HUES64 (cell line): ENCODE results near the gene ENPEP.
"Not testable (repeated sequence)": the region's sequence is repeated elsewhere in the genome, so short reads cannot be mapped to it uniquely, and the experiment has no call there.

Source experiments
- H3K27ac ChIP-seq: 2 replicates; pipeline ENCODE4 v1.7.0; 2013; ENCODE audit warnings: low read depth, low read length, inconsistent platforms
- H3K27me3 ChIP-seq: 2 replicates; pipeline ENCODE4 v1.6.1; 2013; ENCODE audit warnings: mild to moderate bottlenecking, low read length; ENCODE audit not compliant: insufficient read depth
- H3K36me3 ChIP-seq: 2 replicates; pipeline ENCODE4 v1.6.1; 2013; ENCODE audit warnings: mild to moderate bottlenecking, low read length; ENCODE audit not compliant: insufficient read depth
- H3K4me1 ChIP-seq: 2 replicates; pipeline ENCODE4 v1.6.1; 2013; ENCODE audit warnings: mild to moderate bottlenecking, low read length, moderate library complexity; ENCODE audit not compliant: insufficient read depth
- H3K4me3 ChIP-seq: 2 replicates; pipeline ENCODE4 v1.5.1; 2013; ENCODE audit warnings: mild to moderate bottlenecking, low read length, moderate library complexity
- H3K9ac ChIP-seq: 2 replicates; pipeline ENCODE4 v1.6.1; 2013; ENCODE audit warnings: mild to moderate bottlenecking, low read depth, low read length
- H3K9me3 ChIP-seq: 2 replicates; pipeline ENCODE4 v1.6.1; 2013; ENCODE audit warnings: low read depth, low read length; ENCODE audit not compliant: insufficient read depth
- WGBS: fragments of 150-250, 120-280 bp; methylation state at CpG from one replicate; pipeline ENCODE4 v1.1.7; 2013; ENCODE audit warnings: missing lambda C conversion rate; 5-methylcytosine and 5-hydroxymethylcytosine counted together

Gene ENPEP

GRCh38 chr4:110460074-110460746, 15.7 kb upstream of the ENPEP start:
- Histone ChIP-seq H3K27ac (no peak overlapping the region), H3K27me3 (no peaks in the 10 kb centered on the region), H3K9me3 (no peaks in the 10 kb centered on the region), H3K4me1 (no peaks in the 10 kb centered on the region), H3K9ac (no peak overlapping the region), H3K36me3 (no peaks in the 10 kb centered on the region), H3K4me3 (no peak overlapping the region)
- 97% methylated on average over 2 of the region's 5 CpGs for WGBS

GRCh38 chr4:110467400-110467799, 8.6 kb upstream of the ENPEP start:
- no peak overlapping the region for H3K4me3 ChIP-seq
- peaks cover 5% of the 10 kb centered on the region; the same call in 1 of the 2 replicates for H3K9me3 ChIP-seq
- H3K36me3 ChIP-seq = no peaks in the 10 kb centered on the region
- no peaks in the 10 kb centered on the region for H3K27me3 ChIP-seq
- 0 out of 2 replicates have a peak, but pooled peaks cover under 1% of the 10 kb centered on the region for H3K4me1 ChIP-seq
- H3K9ac ChIP-seq = no peak overlapping the region
- H3K27ac ChIP-seq = no peak overlapping the region
- WGBS = 96% methylated on average over 5 of the region's 5 CpGs

- Histone ChIP-seq H3K27ac (peak overlapping the region; percentile 25; the same call in 1 of the 2 replicates), H3K9me3 (peaks cover 5% of the 10 kb centered on the region; the same call in 1 of the 2 replicates), H3K36me3 (no peaks in the 10 kb centered on the region), H3K27me3 (no peaks in the 10 kb centered on the region), H3K9ac (no peak overlapping the region; the same call in 1 of the 2 replicates), H3K4me3 (no peak overlapping the region), H3K4me1 (peaks cover 23% of the 10 kb centered on the region)
- WGBS = 43% methylated on average over 8 of the region's 8 CpGs
Observed at GRCh38 chr4:110472583-110473329, 3.2 kb upstream of the ENPEP start.

- Histone ChIP-seq H3K9me3 (peaks cover 1% of the 10 kb centered on the region; the same call in 1 of the 2 replicates), H3K4me1 (peaks cover 23% of the 10 kb centered on the region), H3K9ac (no peak overlapping the region), H3K27me3 (no peaks in the 10 kb centered on the region), H3K36me3 (no peaks in the 10 kb centered on the region), H3K4me3 (no peak overlapping the region), H3K27ac (no peak overlapping the region)
- 69% methylated on average over 5 of the region's 5 CpGs for WGBS
Observed at GRCh38 chr4:110474481-110474880, 1.5 kb upstream of the ENPEP start.

GRCh38 chr4:110475080-110475479, 875 bp upstream of the ENPEP start:
- not testable (repeated sequence) for H3K9ac ChIP-seq, H3K27ac ChIP-seq, H3K36me3 ChIP-seq, H3K27me3 ChIP-seq, H3K9me3 ChIP-seq, H3K4me3 ChIP-seq
- WGBS = 93% methylated on average over 7 of the region's 7 CpGs
- peaks cover 23% of the 10 kb centered on the region for H3K4me1 ChIP-seq

GRCh38 chr4:110477836-110478235, 1.9 kb downstream of the ENPEP start:
- Histone ChIP-seq H3K36me3 (no peaks in the 10 kb centered on the region), H3K9ac (no peak overlapping the region), H3K27me3 (no peaks in the 10 kb centered on the region), H3K4me1 (peaks cover 27% of the 10 kb centered on the region), H3K27ac (no peak overlapping the region), H3K4me3 (no peak overlapping the region), H3K9me3 (no peaks in the 10 kb centered on the region)
- WGBS = no CpG with 5 or more reads among the region's 1 CpG

- Histone ChIP-seq H3K4me3 (no peak overlapping the region), H3K27me3 (no peaks in the 10 kb centered on the region), H3K36me3 (no peaks in the 10 kb centered on the region), H3K9ac (no peak overlapping the region), H3K27ac (no peak overlapping the region), H3K9me3 (no peaks in the 10 kb centered on the region), H3K4me1 (peaks cover 17% of the 10 kb centered on the region)
- WGBS = 89% methylated on average over 7 of the region's 8 CpGs
Observed at GRCh38 chr4:110480031-110480549, 4.1 kb downstream of the ENPEP start.

GRCh38 chr4:110480746-110481271, 4.9 kb downstream of the ENPEP start:
- no peaks in the 10 kb centered on the region for H3K27me3 ChIP-seq
- no peak overlapping the region for H3K27ac ChIP-seq
- no peaks in the 10 kb centered on the region for H3K9me3 ChIP-seq
- no peak overlapping the region for H3K9ac ChIP-seq
- H3K36me3 ChIP-seq = no peaks in the 10 kb centered on the region
- H3K4me3 ChIP-seq = no peak overlapping the region
- peaks cover 13% of the 10 kb centered on the region for H3K4me1 ChIP-seq
- whole genome bisulfite sequencing = 81% methylated on average over 6 of the region's 6 CpGs

GRCh38 chr4:110483516-110483915, 7.6 kb downstream of the ENPEP start:
- no peak overlapping the region for H3K4me3 ChIP-seq
- WGBS = 98% methylated on average over 5 of the region's 5 CpGs
- H3K27ac ChIP-seq = no peak overlapping the region

GRCh38 chr4:110484029-110484428, 8.1 kb downstream of the ENPEP start:
- Histone ChIP-seq H3K4me3 (no peak overlapping the region), H3K27ac (no peak overlapping the region), H3K36me3 (no peaks in the 10 kb centered on the region), H3K9me3 (no peaks in the 10 kb centered on the region), H3K9ac (no peak overlapping the region), H3K4me1 (peaks cover 26% of the 10 kb centered on the region), H3K27me3 (no peaks in the 10 kb centered on the region)
- 79% methylated on average over 1 of the region's 2 CpGs for WGBS

More at GRCh38 chr4:110483516-110483915, 7.6 kb downstream of the ENPEP start:
- Histone ChIP-seq H3K36me3 (no peaks in the 10 kb centered on the region), H3K4me1 (peaks cover 22% of the 10 kb centered on the region), H3K9ac (no peak overlapping the region), H3K27me3 (no peaks in the 10 kb centered on the region), H3K9me3 (no peaks in the 10 kb centered on the region)

GRCh38 chr4:110484767-110485166, 8.8 kb downstream of the ENPEP start:
- no peaks in the 10 kb centered on the region for H3K9me3 ChIP-seq
- H3K4me3 ChIP-seq = no peak overlapping the region
- H3K9ac ChIP-seq = no peak overlapping the region
- H3K36me3 ChIP-seq = no peaks in the 10 kb centered on the region
- WGBS = 98% methylated on average over 5 of the region's 5 CpGs
- H3K4me1 ChIP-seq = peaks cover 26% of the 10 kb centered on the region
- H3K27me3 ChIP-seq = no peaks in the 10 kb centered on the region
- no peak overlapping the region for H3K27ac ChIP-seq
